ENCODE measurements around the gene ACSM6.
"Not testable (repeated sequence)": the region's sequence is repeated elsewhere in the genome, so short reads cannot be mapped to it uniquely, and the experiment has no call there.

Gene ACSM6, protein sequence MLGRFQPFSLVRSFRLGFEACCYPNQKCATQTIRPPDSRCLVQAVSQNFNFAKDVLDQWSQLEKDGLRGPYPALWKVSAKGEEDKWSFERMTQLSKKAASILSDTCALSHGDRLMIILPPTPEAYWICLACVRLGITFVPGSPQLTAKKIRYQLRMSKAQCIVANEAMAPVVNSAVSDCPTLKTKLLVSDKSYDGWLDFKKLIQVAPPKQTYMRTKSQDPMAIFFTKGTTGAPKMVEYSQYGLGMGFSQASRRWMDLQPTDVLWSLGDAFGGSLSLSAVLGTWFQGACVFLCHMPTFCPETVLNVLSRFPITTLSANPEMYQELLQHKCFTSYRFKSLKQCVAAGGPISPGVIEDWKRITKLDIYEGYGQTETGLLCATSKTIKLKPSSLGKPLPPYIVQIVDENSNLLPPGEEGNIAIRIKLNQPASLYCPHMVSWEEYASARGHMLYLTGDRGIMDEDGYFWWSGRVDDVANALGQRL

GRCh38 chr10:95193944-95194343 is at the start of gene ACSM6:
TSS of gene ACSM6 (plus strand) at chr10:95194238. CDS start at chr10:95194486, 248 bp downstream.
- no peak for DNase-seq

- DNase-seq = no peak
These were observed 25.3 kb upstream of the ACSM6 start for GRCh38 chr10:95168694-95169093.

DNA sequence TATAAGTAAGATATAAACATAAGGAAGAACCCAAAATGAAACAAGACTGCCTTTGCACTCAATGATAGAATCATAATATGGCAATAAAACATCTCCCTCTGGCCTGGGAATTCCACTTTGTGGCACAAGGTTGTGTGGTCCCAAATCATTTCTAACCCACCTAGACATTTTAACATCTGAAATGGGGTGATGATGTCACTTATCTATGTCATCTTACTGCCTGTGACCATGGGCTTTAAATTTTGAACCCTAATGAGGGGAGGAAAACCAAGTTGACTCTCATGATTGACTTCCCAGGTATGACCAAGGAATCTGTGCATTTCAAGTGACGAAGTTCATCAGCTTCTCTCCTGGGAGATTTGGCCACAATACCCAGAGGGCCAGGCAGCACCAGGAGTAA is 24.5 kb upstream of the ACSM6 start:
- DNase-seq = no peak

DNA sequence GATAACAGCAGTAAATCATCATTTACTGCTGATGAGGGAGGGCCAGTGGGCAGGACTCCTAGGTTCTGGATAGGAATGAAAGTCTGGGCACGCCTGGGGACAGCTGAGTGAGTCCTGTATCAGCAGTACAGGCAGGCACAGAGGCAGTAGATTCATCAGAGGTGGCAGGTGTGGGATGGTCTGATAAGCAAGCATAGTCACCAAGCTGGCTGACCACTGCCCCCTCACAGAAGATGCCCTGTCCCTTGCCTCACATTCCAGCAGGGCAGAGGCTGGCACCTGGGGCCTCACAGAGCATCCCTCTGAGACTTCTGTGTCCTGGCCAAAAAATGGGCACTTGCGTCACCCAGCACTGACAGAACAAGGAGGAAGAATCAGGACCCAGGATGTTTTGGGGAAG is 23.2 kb upstream of the ACSM6 start:
- DNase-seq = no peak

DNA sequence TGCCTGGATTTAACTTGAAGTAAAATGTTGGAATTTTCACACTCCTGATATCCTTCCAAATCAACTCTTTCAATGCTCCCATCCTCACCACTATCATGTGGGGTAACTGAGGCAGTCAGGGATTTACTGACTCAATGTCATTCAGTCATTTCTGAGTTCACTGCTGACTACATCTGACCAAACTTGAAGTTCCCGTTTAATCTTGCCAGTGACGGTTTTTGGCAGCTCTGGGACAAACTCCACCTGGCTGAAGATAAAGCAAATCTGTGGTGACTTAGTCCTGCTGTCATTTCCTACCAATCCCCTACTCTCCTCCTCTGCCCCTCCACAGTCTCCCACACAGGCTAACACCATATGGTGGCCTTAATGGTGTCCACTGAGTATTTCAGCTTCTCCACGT is 22.7 kb upstream of the ACSM6 start:
- no peak for DNase-seq

DNA sequence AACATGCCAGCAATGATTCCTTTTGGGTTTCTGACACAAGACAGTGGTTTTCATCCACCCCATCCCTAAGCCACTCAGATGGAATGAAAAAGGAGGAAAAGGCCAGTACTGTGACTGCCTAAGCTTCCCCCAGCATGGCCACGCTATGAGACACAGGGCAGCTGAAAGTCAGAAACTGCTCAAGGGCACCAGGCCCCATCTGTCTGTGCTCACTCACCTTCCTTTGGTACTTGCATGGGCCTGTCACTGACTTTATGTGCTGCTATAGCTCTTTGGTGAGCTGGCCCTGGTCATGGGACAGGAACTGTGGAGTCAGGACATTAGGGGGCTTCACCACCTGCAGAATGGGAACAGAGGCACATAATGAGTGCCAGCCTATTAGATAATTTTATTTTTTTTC is 21.2 kb upstream of the ACSM6 start:
- no peak for DNase-seq

GRCh38 chr10:95176101-95176500 is 17.9 kb upstream of the ACSM6 start:
- no peak for DNase-seq

DNA sequence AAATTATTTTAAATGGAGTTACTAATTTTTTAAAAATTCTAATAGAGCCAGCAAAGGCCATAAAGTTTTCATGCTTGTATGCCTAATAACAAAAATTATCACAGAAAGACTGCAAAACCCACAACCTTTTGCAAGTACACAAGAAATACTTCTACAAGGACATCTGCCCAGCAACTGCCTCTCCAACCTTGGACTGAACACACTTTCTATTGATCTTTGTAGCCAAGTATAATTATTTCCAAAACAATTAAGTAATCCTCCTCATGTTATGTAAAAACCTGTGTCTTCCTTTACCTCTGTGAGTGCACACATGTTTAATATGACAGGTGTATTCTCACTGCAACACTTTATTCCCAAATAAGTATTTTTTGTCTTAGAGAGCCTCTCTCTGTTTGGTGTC is 16.6 kb upstream of the ACSM6 start:
- no peak for DNase-seq

- DNase-seq = no peak
These were observed 15.8 kb upstream of the ACSM6 start for GRCh38 chr10:95178266-95178665.

DNA sequence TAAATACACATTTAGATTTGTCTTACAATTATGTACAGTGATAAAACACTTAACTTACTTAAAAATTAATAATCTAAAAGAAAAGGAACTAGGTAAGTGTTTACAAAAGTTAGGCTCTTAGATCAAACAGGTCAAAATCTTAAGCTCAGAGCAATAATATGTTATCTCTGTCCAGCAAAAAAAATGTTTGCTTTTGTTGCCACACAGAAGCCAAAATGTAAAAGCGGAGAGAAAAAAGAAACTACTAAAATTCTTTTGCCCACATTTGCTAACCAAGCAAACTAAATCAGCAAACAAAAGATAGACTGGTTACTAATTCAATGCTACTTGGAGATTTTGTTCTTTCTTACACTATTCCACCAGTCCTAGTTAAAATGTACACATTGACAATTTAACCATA is 15.2 kb upstream of the ACSM6 start:
- no peak for DNase-seq

- no peak for DNase-seq
These were observed 12.3 kb upstream of the ACSM6 start for GRCh38 chr10:95181726-95182125.

DNA sequence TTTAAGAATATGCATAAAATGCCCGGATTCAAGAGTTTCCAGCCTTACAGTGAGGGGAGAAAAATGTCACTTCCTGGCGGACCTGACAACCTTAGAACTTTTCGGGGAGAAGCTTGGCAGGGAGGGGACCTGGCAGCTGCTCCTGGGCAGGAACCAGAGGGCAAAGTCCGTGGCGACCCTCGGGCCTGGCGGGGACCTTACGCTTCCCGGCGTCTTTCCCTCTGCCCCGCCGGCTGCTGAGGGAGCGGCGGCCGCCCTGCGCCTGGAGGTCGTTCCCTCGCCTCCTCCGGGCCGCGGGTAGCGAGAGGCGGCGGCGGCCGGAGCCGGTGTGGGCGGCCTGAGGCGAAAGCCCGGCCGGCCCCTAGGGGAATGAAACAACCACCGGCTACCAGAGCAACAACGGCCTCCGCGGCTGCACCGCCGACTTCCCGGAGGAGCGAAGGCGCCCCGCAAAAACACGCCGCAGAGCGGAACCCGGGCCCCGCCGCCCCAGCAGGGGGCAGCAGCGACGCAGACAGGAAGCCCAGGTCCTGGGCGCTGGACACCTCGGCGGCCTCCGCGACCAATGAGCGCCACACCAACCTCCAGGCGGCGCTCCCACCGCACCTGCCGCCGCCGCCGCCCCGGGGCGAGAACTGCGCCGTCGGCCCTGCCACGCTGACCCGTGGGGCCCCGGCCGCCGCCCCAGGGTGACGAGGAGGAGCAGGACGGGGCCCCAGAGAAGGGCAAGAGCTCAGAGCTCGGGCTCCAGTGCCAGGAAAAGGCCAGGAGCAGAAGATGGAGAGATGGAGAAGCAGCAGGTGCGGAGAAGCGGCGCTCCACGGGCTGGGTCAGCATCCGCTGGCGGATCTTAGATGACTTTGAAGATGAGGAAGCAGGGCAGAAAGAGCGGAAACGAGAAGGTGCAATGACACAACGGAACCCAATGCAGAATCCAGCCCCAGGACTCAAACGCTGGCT is 10.5 kb upstream of the ACSM6 start:
- peak; percentile 88 for DNase-seq

GRCh38 chr10:95187617-95188016 is 6.4 kb upstream of the ACSM6 start:
- no peak for DNase-seq

DNA sequence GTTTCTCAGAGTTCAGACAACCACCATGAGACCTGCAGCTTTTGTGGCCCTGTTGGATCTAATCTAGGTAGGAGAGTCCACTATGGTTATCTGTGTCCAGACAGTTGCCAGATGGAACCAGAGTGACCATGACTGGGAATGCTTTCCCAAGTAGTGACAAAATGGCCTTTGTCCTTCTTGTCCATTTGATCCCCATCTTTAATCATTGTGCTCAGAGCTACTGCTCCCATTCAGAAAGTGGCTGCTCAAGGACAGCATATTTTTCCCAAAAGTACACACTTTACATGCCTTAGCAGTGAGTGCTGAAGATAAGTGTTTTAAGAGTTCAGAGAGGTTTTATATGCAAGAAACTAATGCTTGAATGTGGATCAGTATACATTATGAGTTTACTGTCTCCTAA is 5.4 kb upstream of the ACSM6 start:
- DNase-seq = no peak

DNA sequence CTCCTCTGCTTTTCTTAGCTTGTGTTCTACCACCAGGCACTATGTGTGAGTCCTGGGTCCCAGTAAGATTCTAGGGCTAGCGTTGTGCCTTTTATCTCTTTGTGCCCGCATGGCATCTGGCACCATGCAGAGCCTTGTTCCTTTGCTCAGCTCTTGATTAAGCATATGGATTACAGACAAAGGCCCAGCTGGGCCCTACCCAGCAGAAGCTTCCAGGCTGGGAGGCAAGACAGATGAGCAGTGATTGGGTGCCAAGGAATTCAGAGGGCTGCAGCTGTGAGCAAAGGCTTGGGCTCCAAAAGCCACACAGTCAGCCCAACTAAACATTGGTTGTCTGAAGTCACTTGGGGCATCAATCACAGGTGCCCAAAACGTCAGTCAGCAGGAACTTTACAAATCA is 2.0 kb downstream of the ACSM6 start:
- DNase-seq = no peak

DNA sequence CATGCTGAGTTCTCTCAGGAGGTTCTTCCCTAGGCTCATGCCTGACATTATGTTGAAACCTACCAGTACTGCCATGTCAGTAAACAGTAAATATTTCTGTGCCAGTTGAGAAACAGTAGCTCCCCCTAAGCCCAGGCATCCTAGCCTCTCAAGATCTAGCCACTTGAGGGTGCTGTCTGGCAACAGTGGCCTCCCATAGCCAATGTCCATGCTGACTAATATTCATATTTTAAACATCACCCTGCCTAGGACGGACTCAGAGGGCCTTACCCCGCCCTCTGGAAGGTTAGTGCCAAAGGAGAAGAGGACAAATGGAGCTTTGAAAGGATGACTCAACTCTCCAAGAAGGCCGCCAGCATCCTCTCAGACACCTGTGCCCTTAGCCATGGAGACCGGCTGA is 7.7 kb downstream of the ACSM6 start:
- no peak for DNase-seq

GRCh38 chr10:95202865-95203264 is 8.8 kb downstream of the ACSM6 start:
- DNase-seq = not testable (repeated sequence)

DNA sequence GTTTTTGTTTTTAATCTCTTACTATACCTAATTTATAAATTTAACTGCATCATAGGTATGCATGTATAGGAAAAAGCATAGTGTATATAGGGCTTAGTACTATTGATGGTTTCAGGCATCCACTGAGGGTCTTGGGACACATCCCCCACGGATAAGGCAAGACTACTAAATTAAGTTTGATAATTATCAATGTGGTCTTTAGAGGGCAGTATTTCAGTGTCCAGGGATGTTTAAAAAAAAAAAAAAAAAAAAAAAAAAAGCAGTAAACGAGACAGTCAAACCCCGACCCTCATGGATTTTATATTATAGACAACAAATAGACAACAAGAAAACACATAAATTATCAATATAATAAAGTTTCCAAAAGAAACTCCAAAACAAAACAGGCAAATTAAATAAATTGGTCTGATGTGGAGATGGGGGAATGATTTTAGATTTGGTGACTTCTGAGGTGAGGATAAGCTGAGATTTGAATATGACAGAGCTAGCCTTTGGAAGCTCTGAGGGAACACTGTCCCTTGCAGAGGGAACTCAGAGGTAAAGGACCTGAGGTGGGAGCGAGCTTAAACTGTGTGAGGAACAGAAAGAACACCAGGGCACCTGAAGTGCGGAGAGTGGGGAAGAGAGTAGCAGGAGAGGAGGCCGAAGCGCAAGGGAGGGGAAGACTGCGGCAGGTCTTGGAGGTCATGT is 14.8 kb downstream of the ACSM6 start:
- DNase-seq = no peak

DNA sequence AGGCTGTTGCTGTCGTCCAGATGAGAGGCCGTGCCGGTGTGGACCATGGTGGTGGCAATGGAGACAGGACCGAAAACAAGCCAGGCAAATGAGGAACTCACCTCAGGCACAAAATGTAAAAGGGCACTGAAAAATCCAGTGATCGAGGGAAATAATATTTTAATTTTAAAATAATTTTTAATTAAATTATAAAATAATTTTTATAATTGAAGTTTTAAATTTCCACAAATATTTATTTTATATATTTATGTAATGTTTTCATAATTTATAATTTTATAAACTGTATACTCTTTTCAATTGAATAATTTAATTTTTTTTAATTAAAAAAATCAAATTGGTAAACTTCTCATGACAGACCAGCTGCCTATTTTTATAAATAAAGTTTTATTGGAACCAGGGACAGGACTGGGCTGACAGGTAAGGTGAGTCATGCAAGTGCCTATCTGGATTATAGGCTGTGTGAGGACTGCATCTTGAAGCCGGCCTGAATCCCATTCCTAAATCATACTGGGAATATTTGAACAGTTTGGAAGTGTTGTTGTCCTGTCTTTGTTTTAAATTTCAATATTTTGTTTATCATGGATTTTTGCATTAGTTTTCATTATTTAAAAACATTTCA is 15.6 kb downstream of the ACSM6 start:
- no peak for DNase-seq

DNA sequence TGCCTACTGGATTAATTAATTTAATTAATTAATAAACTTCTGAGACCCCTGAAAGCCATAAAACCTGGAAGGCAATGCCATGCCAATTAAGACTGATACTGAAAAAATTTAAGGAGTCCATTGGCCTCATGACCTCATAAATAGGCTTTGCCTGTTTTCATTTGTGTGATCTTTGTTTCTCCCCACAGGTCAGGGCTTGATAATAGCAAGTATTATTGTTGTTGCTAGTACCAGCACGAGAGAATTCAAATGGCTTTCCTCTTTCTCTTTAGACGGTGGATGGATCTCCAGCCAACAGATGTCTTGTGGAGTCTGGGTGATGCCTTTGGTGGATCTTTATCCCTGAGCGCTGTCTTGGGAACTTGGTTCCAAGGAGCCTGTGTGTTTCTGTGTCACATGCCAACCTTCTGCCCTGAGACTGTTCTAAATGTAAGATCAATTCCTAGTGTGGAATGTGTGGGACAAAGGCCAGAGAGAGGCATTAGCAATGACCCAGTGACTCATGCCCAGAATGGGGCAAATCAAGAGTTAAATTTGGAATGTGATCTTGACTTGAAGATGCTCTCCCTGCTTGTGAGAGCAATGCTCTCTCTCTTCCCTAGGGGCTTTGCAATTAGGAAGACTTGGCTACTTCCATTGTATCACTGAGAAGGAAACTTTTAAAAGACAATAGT is 17.7 kb downstream of the ACSM6 start:
- DNase-seq = no peak

- no peak for DNase-seq
These were observed 20.3 kb downstream of the ACSM6 start for GRCh38 chr10:95214369-95214768.

- no peak for DNase-seq
These were observed 20.8 kb downstream of the ACSM6 start for GRCh38 chr10:95214793-95215192.
